Lower lobe of right lung (tissue), 2 donors: Measurements from ENCODE around the gene FARS2. TPM values are rescaled to one million over a fixed set of nuclear protein-coding genes. Genes with fewer than 3 reads are reported as not detected.

Experiments
- ATAC-seq, 2 donors: fragments of 200-7000 bp; cut with Tn5 transposase; one replicate each; pipeline ENCODE4 v1.9.1; 2020 to 2022; ENCODE audit warnings: mild to moderate bottlenecking in 2 of 2, moderate library complexity in 2 of 2
- DNase-seq: peaks from one replicate; pipeline ENCODE4 v3.0.0-alpha.2; 2020
- H3K27ac ChIP-seq: fragments of 200-600 bp; one replicate; pipeline ENCODE4 v1.8.0; 2022
- H3K27me3 ChIP-seq: fragments of 200-600 bp; one replicate; pipeline ENCODE4 v1.8.0; 2022; ENCODE audit warnings: low read depth
- H3K36me3 ChIP-seq: fragments of 200-600 bp; one replicate; pipeline ENCODE4 v1.8.0; 2022; ENCODE audit warnings: mild to moderate bottlenecking
- H3K4me1 ChIP-seq: fragments of 200-600 bp; one replicate; pipeline ENCODE4 v1.8.0; 2022
- H3K4me3 ChIP-seq: fragments of 200-600 bp; one replicate; pipeline ENCODE4 v1.8.0; 2022; ENCODE audit warnings: mild to moderate bottlenecking
- H3K9me3 ChIP-seq: fragments of 200-600 bp; one replicate; pipeline ENCODE4 v1.8.0; 2022
- intact Hi-C: fragments of 100-400 bp; cut with DNase I; formaldehyde crosslinking; loops from one replicate; pipeline ENCODE4 v1.11.0; 2022
- total RNA-seq: library from RNA; stranded (reverse); fragmentation: NEBNext Ultra II Directional; extraction: Animal tissue kit (Norgen Biotek cat#: 25700); gene quantifications from one replicate; pipeline ENCODE4 v1.2.1, GENCODE V29; 2021
- TF ChIP-seq, protein P1 (sequence below): fragments of 200-600 bp; IDR thresholded peaks from one replicate; pipeline ENCODE4 v1.8.0; 2022; ENCODE audit warnings: antibody characterized with exemption, mild to moderate bottlenecking
- donor health status: DM: no; HTN: yes; CAD: no; lungs with severe emphysema.

FARS2 gene
- total RNA-seq, 1 donor from 2014 or later: 17.0 TPM

DNA sequence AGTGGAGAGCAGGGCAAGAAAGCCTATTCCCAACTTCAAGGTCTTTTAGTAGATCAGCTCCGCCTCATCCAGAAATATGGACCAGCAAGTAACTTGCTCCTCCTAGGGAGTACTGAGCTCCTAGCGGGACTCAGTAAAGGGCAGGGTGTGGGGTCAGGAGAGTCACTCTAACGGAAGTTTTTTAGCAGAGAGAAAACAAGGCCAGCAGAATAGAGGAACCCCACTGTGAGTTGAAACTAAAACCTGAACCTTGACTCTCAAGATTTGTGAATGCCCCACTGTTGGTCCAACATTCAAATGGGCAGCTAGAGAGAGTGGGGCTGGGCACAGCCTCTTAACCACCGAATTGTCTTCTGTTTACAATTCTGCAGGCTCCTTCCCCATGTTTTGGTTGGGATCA, 244.8 kb downstream of the FARS2 start:
- no peaks in the 10 kb centered on the region for H3K9me3 ChIP-seq
- intact Hi-C loops: no loop called here
- no peaks in the 10 kb centered on the region for H3K36me3 ChIP-seq
- TF ChIP-seq, protein P1, sequence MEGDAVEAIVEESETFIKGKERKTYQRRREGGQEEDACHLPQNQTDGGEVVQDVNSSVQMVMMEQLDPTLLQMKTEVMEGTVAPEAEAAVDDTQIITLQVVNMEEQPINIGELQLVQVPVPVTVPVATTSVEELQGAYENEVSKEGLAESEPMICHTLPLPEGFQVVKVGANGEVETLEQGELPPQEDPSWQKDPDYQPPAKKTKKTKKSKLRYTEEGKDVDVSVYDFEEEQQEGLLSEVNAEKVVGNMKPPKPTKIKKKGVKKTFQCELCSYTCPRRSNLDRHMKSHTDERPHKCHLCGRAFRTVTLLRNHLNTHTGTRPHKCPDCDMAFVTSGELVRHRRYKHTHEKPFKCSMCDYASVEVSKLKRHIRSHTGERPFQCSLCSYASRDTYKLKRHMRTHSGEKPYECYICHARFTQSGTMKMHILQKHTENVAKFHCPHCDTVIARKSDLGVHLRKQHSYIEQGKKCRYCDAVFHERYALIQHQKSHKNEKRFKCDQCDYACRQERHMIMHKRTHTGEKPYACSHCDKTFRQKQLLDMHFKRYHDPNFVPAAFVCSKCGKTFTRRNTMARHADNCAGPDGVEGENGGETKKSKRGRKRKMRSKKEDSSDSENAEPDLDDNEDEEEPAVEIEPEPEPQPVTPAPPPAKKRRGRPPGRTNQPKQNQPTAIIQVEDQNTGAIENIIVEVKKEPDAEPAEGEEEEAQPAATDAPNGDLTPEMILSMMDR: no peak
- ATAC-seq (no peak), DNase-seq (no peak)
- no peaks in the 10 kb centered on the region for H3K4me1 ChIP-seq
- H3K27me3 ChIP-seq: no peaks in the 10 kb centered on the region
- H3K27ac ChIP-seq: no peak overlapping the region
- H3K4me3 ChIP-seq: no peak overlapping the region

DNA sequence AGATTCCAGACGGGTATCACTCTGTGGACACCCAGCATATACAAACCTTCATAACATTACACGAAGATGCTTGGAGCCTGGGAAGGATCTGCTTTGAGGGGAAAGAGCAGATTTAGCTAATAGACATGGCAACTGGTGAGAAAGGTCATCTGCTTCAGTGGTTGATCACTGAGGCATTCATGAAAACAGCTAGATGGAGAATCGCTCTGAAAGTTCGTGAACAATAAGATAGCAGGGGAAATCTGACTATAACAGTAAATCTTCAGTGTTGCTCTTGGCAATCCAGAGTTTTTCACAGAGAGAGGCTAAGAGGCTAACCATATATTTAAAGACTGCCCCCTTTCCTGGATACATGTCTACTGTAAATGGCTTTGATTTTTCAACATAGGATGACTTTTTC, 245.3 kb downstream of the FARS2 start:
- Histone ChIP-seq H3K4me3 (no peak overlapping the region), H3K27ac (no peak overlapping the region), H3K9me3 (no peaks in the 10 kb centered on the region), H3K27me3 (no peaks in the 10 kb centered on the region), H3K4me1 (no peaks in the 10 kb centered on the region), H3K36me3 (no peaks in the 10 kb centered on the region)
- no peak for DNase-seq
- intact Hi-C loops: no loop called here
- TF ChIP-seq, protein P1: no peak
- ATAC-seq: no peak

- no peak for ATAC-seq
- intact Hi-C loops: no loop called here
- no peaks in the 10 kb centered on the region for H3K4me1 ChIP-seq
- no peaks in the 10 kb centered on the region for H3K9me3 ChIP-seq
- no peaks in the 10 kb centered on the region for H3K36me3 ChIP-seq
- H3K4me3 ChIP-seq: no peak overlapping the region
- TF ChIP-seq, protein P1: no peak
- H3K27ac ChIP-seq: no peak overlapping the region
- H3K27me3 ChIP-seq: no peaks in the 10 kb centered on the region
- no peak for DNase-seq
These were observed 245.9 kb downstream of the FARS2 start for GRCh38 chr6:5507131-5507681.

DNA sequence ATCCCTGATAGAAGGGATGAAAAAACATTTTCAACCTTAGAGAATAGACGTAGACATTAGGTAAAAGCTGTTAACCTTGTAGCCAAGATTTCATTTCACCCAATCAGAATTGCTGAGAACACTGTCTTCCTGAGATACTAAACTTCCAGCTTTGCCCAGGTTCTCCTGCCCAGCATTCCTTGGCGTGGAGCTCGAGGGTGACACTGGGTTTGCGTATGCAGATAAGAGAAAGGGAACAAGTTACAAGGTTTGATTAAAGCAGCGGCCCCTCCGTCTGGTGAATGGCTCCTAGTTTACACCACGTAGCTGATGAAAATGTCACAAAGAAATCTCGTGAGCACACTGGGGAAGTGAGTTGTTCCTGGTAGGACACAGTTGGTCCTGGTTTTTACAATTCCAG, 247.8 kb downstream of the FARS2 start:
- Histone ChIP-seq H3K9me3 (no peaks in the 10 kb centered on the region), H3K36me3 (no peaks in the 10 kb centered on the region), H3K27me3 (no peaks in the 10 kb centered on the region), H3K4me1 (no peaks in the 10 kb centered on the region), H3K27ac (no peak overlapping the region), H3K4me3 (no peak overlapping the region)
- TF ChIP-seq, protein P1: no peak
- no peak for ATAC-seq
- intact Hi-C loops: no loop called here
- DNase-seq: no peak

DNA sequence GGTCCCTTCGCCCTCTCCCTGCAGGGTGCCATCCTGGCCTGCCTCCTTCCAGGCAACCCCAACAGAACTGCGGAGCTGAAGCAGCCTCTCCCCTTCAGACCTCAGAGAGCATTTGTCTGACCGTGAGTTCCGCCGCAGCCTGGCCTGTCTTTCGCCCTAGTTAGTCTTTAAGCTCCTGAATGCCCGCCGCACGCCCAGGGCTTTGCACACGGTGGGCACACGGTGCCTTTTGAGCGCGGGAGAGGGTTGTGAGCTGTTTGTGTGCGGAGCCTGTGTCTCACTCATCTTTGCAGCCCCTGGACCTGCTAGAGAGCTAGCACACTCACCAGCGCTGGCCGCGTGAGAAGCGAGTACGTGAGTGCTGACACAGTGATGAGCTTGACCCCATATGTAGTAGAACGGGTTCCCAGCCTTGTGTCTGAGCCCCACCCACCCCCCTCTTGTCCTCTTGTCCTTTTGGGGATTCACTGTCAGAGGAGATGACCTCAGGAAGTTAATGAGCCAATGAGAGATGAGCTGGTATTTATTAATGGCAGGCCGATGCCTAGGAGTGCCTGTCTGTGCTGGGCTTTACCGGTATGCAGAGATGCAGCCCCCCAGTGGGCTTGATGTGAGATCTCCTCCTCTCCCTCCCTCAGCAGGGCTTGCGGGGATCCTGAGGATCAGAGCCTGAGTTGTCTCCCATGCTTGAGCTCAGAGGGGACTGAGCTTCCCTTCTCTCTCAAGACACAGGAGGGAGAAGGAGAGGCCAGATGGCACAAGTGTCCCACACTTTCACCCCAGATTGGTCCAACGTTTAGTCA, 249.2 kb downstream of the FARS2 start:
- Histone ChIP-seq H3K36me3 (no peaks in the 10 kb centered on the region), H3K4me1 (no peaks in the 10 kb centered on the region), H3K9me3 (no peaks in the 10 kb centered on the region), H3K27me3 (no peaks in the 10 kb centered on the region), H3K27ac (no peak overlapping the region), H3K4me3 (no peak overlapping the region)
- TF ChIP-seq, protein P1: no peak
- DNase-seq: no peak
- ATAC-seq: peak in 1 of 2 donors; percentile 17
- intact Hi-C loops: no loop called here
